A673 (cell line): ENCODE results near the gene FBXO31.

Source experiments
- CTCF ChIP-seq: fragments of 300-800, 200-600 bp; sonication (generic); conservative IDR thresholded peaks from 2 replicates; pipeline ENCODE4 v1.5.1; 2017; ENCODE audit warnings: low read depth, mild to moderate bottlenecking, antibody characterized with exemption, low read length, moderate library complexity, mixed read lengths
- EZH2 ChIP-seq: fragments of 200-600 bp; sonication (generic); IDR thresholded peaks from 2 replicates; pipeline ENCODE4 v1.6.1; 2017; ENCODE audit warnings: borderline replicate concordance, low read depth, mild to moderate bottlenecking, mixed read lengths, antibody characterized with exemption, low read length; ENCODE audit not compliant: poor library complexity, severe bottlenecking

GRCh38 chr16:87368029-87368770 lies 15.4 kb downstream of the FBXO31 start:
- TF ChIP-seq CTCF = no peak
- no peak for TF ChIP-seq EZH2
